DMS114 treated with DMSO at 0.1 percent for 48 hours (cell line): ENCODE results near the gene XPR1.
"Not testable (repeated sequence)": the region's sequence is repeated elsewhere in the genome, so short reads cannot be mapped to it uniquely, and the experiment has no call there.

ENCODE experiments used
- DNase-seq: peaks from one replicate; lab custom pipeline; 2025; ENCODE audit not compliant: unreplicated experiment; lab: John Stamatoyannopoulos, UW

Gene XPR1

GRCh38 chr1:180778782-180779398 lies 147.1 kb downstream of the XPR1 start:
- DNase-seq: no peak

GRCh38 chr1:180779584-180779983 lies 147.8 kb downstream of the XPR1 start:
- no peak for DNase-seq

- no peak for DNase-seq
Measured at GRCh38 chr1:180781718-180782117, 149.9 kb downstream of the XPR1 start.

GRCh38 chr1:180785291-180785690 lies 153.5 kb downstream of the XPR1 start:
- no peak for DNase-seq

- no peak for DNase-seq
Measured at GRCh38 chr1:180785887-180786286, 154.1 kb downstream of the XPR1 start.

- DNase-seq: no peak
Measured at GRCh38 chr1:180786624-180787023, 154.8 kb downstream of the XPR1 start.

- no peak for DNase-seq
Measured at GRCh38 chr1:180787628-180788307, 155.9 kb downstream of the XPR1 start.

- no peak for DNase-seq
Measured at GRCh38 chr1:180789460-180789859, 157.6 kb downstream of the XPR1 start.

GRCh38 chr1:180791152-180791551 lies 159.3 kb downstream of the XPR1 start:
- DNase-seq: not testable (repeated sequence)

GRCh38 chr1:180791806-180792205 lies 160.0 kb downstream of the XPR1 start:
- DNase-seq: no peak

- DNase-seq: no peak
Measured at GRCh38 chr1:180793451-180793850, 161.6 kb downstream of the XPR1 start.

- no peak for DNase-seq
Measured at GRCh38 chr1:180796897-180797640, 165.2 kb downstream of the XPR1 start.

GRCh38 chr1:180800945-180801344 lies 169.1 kb downstream of the XPR1 start:
- no peak for DNase-seq

GRCh38 chr1:180802813-180803212 lies 171.0 kb downstream of the XPR1 start:
- no peak for DNase-seq

- DNase-seq: no peak
Measured at GRCh38 chr1:180805316-180805715, 173.5 kb downstream of the XPR1 start.

- DNase-seq: no peak
Measured at GRCh38 chr1:180811298-180811697, 179.5 kb downstream of the XPR1 start.

- DNase-seq: no peak
Measured at GRCh38 chr1:180811886-180812285, 180.1 kb downstream of the XPR1 start.

GRCh38 chr1:180814258-180814657 lies 182.4 kb downstream of the XPR1 start:
- DNase-seq: no peak

GRCh38 chr1:180815188-180815587 lies 183.4 kb downstream of the XPR1 start:
- DNase-seq: no peak

- DNase-seq: no peak
Measured at GRCh38 chr1:180816132-180816531, 184.3 kb downstream of the XPR1 start.

- DNase-seq: no peak
Measured at GRCh38 chr1:180821970-180822369, 190.1 kb downstream of the XPR1 start.

GRCh38 chr1:180831507-180831906 lies 199.7 kb downstream of the XPR1 start:
- DNase-seq: not testable (repeated sequence)
